Heart left ventricle (tissue), 16 donors: ENCODE measurements around the gene MYO19. TPM values are rescaled to one million over a fixed set of nuclear protein-coding genes. Genes with fewer than 3 reads are reported as not detected.

Source experiments
- ATAC-seq, 4 donors: fragments of 200-7000 bp; cut with Tn5 transposase; one replicate each; pipeline ENCODE4 v1.9.1; 2020 to 2022; ENCODE audit warnings: moderate library complexity in 4 of 4, mild to moderate bottlenecking in 3 of 4, moderate number of reproducible peaks in 1 of 4
- DNase-seq, 5 donors: peaks; one replicate each; pipeline ENCODE4 v3.0.0-alpha.2; 2020
- H3K27ac ChIP-seq, 12 donors: fragments of 200-600 bp; sonication (generic) in 4 of 12; one replicate each; pipeline versions ENCODE4 v1.5.0 to v1.8.0; 2016 to 2022; ENCODE audit warnings: mild to moderate bottlenecking in 2 of 12
- H3K27me3 ChIP-seq, 9 donors: fragments of 200-600 bp; sonication (generic) in 2 of 9; one replicate each; pipeline versions ENCODE4 v1.5.1 to v1.8.0; 2016 to 2022; ENCODE audit warnings: mild to moderate bottlenecking in 3 of 9
- H3K36me3 ChIP-seq, 9 donors: fragments of 200-600 bp; sonication (generic) in 2 of 9; one replicate each; pipeline versions ENCODE4 v1.5.0 to v1.8.0; 2018 to 2022; ENCODE audit warnings: mild to moderate bottlenecking in 2 of 9
- H3K4me1 ChIP-seq, 12 donors: fragments of 200-600 bp; sonication (generic) in 4 of 12; one replicate each; pipeline versions ENCODE4 v1.5.0 to v1.8.0; 2016 to 2022; ENCODE audit warnings: mild to moderate bottlenecking in 3 of 12
- H3K4me3 ChIP-seq, 12 donors: fragments of 200-600 bp; sonication (generic) in 4 of 12; one replicate each; pipeline versions ENCODE4 v1.5.0 to v1.8.0; 2017 to 2022; ENCODE audit warnings: mild to moderate bottlenecking in 9 of 12, moderate library complexity in 4 of 12
- H3K9me3 ChIP-seq, 12 donors: fragments of 200-600 bp; sonication (generic) in 4 of 12; one replicate each; pipeline versions ENCODE4 v1.5.0 to v1.8.0; 2016 to 2022; ENCODE audit warnings: mild to moderate bottlenecking in 1 of 12
- POLR2A ChIP-seq, 2 donors: fragments of 450-650 bp; IDR thresholded peaks; one replicate each; pipeline ENCODE4 v1.6.1; 2017; ENCODE audit warnings: antibody characterized with exemption in 2 of 2, mild to moderate bottlenecking in 2 of 2, moderate library complexity in 2 of 2
- WGBS, 4 donors: extraction: QIAGEN DNeasy Blood & Tissue Kit in 2 of 4; methylation state at CpG; one replicate each; pipeline versions ENCODE4 v1.1.5 to v1.1.7; 2013 to 2018; 5-methylcytosine and 5-hydroxymethylcytosine counted together
- intact Hi-C, 10 donors: fragments of 100-400 bp; cut with DNase I; formaldehyde crosslinking; loops; one replicate each; pipeline versions ENCODE4 v1.11.1 to v1.14.2; 2022
- polyA plus RNA-seq, 2 donors: library from polyadenylated mRNA; stranded (reverse); fragments of 200-250 nt; gene quantifications; one replicate each; pipeline ENCODE4 v1.2.3, GENCODE V29; 2013
- total RNA-seq, 9 donors: library from RNA; depleted of rRNA in 2 of 9; stranded (reverse); fragments of >200 nt in 2 of 9; fragmentation: NEBNext Ultra II Directional in 3 of 9; extraction: Animal tissue kit (Norgen Biotek cat#: 25700) in 3 of 9; gene quantifications; one replicate each; pipeline versions ENCODE4 v1.1.0 to v1.2.4, GENCODE V29; 2016 to 2023
- TF ChIP-seq, protein P1 (sequence below), 12 donors: fragments of 200-600 bp; sonication (generic) in 4 of 12; IDR thresholded peaks; one replicate each; pipeline versions ENCODE4 v1.5.0 to v1.8.0; 2018 to 2022; ENCODE audit warnings: antibody characterized with exemption in 12 of 12, mild to moderate bottlenecking in 5 of 12
- donor health status: ischemic (EF 13 %, LVEDD 7.1; RV severe dilation, severe dysfunction).
- donor health status: healthy with polysubstance abuse.
- donor health status: DM: no; HTN: yes; CAD: no.
- donor health status: DM: no; HTN: no; CAD: no.
- donor health status: ischemic (EF 25% LVEDD 6.9; RV normal size, moderate dysfunction).
- donor health status: ischemic (EF 25% LVEDD 5.7; RV mildly dilated, moderate dysfunction).
- donor health status: healthy.
- donor health status: DM: yes; HTN: yes; CAD: no.
- donor health status: ischemic (EF 35%, LVEDD 5.7; RV mildly dilated, moderate dysfunction).
- donor health status: nonischemic (EF 11% LVEDD 7.7; RV severe dilation, severe dysfunction).
- donor health status: DM: yes; HTN: yes; CAD: no.
- donor health status: PGD.
- donor health status: ischemic (EF 29% LVEDD 5.4; RV normal size, mild dysfunction).
- donor health status: nonischemic (EF 23%, LVEDD 6.1; RV moderate dilation, normal function).

The MYO19 gene
- total and polyA plus RNA-seq, 11 donors: 5.8 to 32.7 (median 12.3) TPM

GRCh38 chr17:36545465-36546417 is 11.1 kb upstream of the MYO19 start:
- H3K9me3 ChIP-seq: no peaks in the 10 kb centered on the region
- H3K27ac ChIP-seq: peak overlapping the region; percentile 93 to 100 (median 99)
- DNase-seq (peak; percentile 96 to 97 (median 97)), ATAC-seq (peak; percentile 90 to 95 (median 93))
- intact Hi-C loops: loop anchor here in 7 of 10 donors (1.0 to 5.0 kb wide), 3 partner anchors 10 to 47 kb away; partner anchors contain the start of gene DHRS11 (in 5 of the 7)
- TF ChIP-seq POLR2A (IDR thresholded peaks at IDR 0.05): peak in 1 of 2 donors; percentile 48
- TF ChIP-seq, protein P1, sequence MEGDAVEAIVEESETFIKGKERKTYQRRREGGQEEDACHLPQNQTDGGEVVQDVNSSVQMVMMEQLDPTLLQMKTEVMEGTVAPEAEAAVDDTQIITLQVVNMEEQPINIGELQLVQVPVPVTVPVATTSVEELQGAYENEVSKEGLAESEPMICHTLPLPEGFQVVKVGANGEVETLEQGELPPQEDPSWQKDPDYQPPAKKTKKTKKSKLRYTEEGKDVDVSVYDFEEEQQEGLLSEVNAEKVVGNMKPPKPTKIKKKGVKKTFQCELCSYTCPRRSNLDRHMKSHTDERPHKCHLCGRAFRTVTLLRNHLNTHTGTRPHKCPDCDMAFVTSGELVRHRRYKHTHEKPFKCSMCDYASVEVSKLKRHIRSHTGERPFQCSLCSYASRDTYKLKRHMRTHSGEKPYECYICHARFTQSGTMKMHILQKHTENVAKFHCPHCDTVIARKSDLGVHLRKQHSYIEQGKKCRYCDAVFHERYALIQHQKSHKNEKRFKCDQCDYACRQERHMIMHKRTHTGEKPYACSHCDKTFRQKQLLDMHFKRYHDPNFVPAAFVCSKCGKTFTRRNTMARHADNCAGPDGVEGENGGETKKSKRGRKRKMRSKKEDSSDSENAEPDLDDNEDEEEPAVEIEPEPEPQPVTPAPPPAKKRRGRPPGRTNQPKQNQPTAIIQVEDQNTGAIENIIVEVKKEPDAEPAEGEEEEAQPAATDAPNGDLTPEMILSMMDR (IDR thresholded peaks at IDR 0.05): no peak
- WGBS, 4 donors: 1% methylated on average over 34 to 60 of the region's 60 CpGs
- H3K4me3 ChIP-seq: peak overlapping the region; percentile 63 to 99 (median 84)
- no peaks in the 10 kb centered on the region for H3K27me3 ChIP-seq
- peaks cover 0 to 30% (median 9%) of the 10 kb centered on the region in 9 donors for H3K36me3 ChIP-seq
- peaks cover 12 to 58% (median 43%) of the 10 kb centered on the region in 12 donors for H3K4me1 ChIP-seq

DNA sequence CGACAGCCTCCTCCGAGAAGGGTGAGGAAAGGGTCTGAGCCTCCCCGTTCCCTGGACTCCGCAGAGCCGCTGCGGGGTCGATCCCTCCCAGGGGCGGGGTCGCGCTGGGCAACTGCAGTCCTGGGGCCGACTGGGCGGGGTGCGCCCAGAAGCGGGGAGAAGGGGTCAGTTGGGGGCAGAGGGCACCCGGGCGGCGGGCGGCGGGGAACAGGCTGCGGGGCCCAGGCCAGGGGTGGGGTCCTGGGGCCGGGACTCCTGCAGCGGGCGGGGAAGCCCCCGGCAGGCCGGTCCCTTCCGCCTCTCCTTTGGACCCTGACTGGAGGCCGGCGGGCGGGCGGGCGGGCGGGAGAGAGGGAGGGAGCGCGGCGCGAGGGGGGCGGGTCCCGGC is 10.4 kb upstream of the MYO19 start:
- Histone ChIP-seq H3K27ac (peak overlapping the region; percentile 93 to 100 (median 99)), H3K9me3 (no peaks in the 10 kb centered on the region), H3K4me3 (peak overlapping the region; percentile 63 to 99 (median 84)), H3K4me1 (peaks cover 12 to 52% (median 40%) of the 10 kb centered on the region in 12 donors), H3K27me3 (no peaks in the 10 kb centered on the region), H3K36me3 (peaks cover 0 to 23% (median 7%) of the 10 kb centered on the region in 9 donors)
- intact Hi-C loops: loop anchor here in 7 of 10 donors (1.0 to 5.0 kb wide), 3 partner anchors 10 to 47 kb away; partner anchors contain the start of gene DHRS11 (in 5 of the 7)
- DNase-seq (no peak), ATAC-seq (peak; percentile 48 to 74 (median 56))
- no peak for TF ChIP-seq POLR2A (IDR thresholded peaks at IDR 0.05)
- TF ChIP-seq, protein P1 (IDR thresholded peaks at IDR 0.05): no peak
- WGBS, 4 donors: 0 to 1% (median 0%) methylated on average over 14 to 36 of the region's 38 CpGs

GRCh38 chr17:36544307-36545076 is 9.8 kb upstream of the MYO19 start, which contains the start of gene GGNBP2:
GGNBP2 (plus strand) TSS chr17:36544919; CDS start chr17:36545725, 806 bp downstream.
- H3K36me3 ChIP-seq: peaks cover 0 to 27% (median 8%) of the 10 kb centered on the region in 9 donors
- peak within 1 kb of the TSS; percentile 63 to 99 (median 84) for H3K4me3 ChIP-seq
- ATAC-seq: peak; percentile 84 to 91 (median 90)
- no peaks in the 10 kb centered on the region for H3K9me3 ChIP-seq
- no peaks in the 10 kb centered on the region for H3K27me3 ChIP-seq
- DNase-seq: peak; percentile 96 to 97 (median 97)
- TF ChIP-seq POLR2A (IDR thresholded peaks at IDR 0.05): peak; percentile 32 to 80
- TF ChIP-seq, protein P1 (IDR thresholded peaks at IDR 0.05): peak in 1 of 12 donors; percentile 11
- peak within 1 kb of the TSS; percentile 93 to 100 (median 99) for H3K27ac ChIP-seq
- 0% methylated on average over 28 to 71 of the region's 71 CpGs for WGBS, 4 donors
- intact Hi-C loops: loop anchor here in 8 of 10 donors (1.0 to 5.0 kb wide), 4 partner anchors 9 to 57 kb away; partner anchors contain the start of genes DHRS11 (in 5 of the 8) and ZNHIT3 (in 1 of the 8)
- peaks cover 12 to 47% (median 40%) of the 10 kb centered on the region in 12 donors for H3K4me1 ChIP-seq
